A549 (cell line): ENCODE data around the gene PIGU. TPM values are rescaled to one million over a fixed set of nuclear protein-coding genes. Genes with fewer than 3 reads are reported as not detected.

ENCODE experiments used
- ATAC-seq, 2 experiments: fragments of 200-7000 bp in 1 of 2; fragments of >200 bp in 1 of 2; cut with Nextera tagmentation in 1 of 2; cut with Tn5 transposase in 1 of 2; 3 replicates each; pipeline versions ENCODE4 v1.8.0 to v1.9.1; 2018 to 2020; ENCODE audit warnings: mild to moderate bottlenecking in 1 of 2, moderate library complexity in 1 of 2
- CTCF ChIA-PET: fragments of 300-600 bp; sonication (Branson Sonifier 250); formaldehyde crosslinking; extraction: SDS; loops from one replicate; lab custom pipeline; 2021; ENCODE audit warnings: antibody characterized with exemption, inconsistent platforms; lab: Yijun Ruan, JAX
- POLR2A ChIA-PET: fragments of 350-600 bp; formaldehyde crosslinking; extraction: SDS; loops from one replicate; lab custom pipeline; 2021; ENCODE audit warnings: antibody characterized with exemption, inconsistent platforms; lab: Yijun Ruan, JAX
- DNase-seq, 2 experiments: peaks; one replicate each; pipeline versions ENCODE4 v3.0.0 to v3.0.0-alpha.2; 2011 to 2016; ENCODE audit warnings: low read depth in 1 of 2, low spot score in 1 of 2
- FAIRE-seq: peaks from 2 replicates; lab custom pipeline; 2011; peaks lifted over from hg19 to GRCh38; lab: Jason Lieb, UNC
- H3K27ac ChIP-seq, 2 experiments: fragments of >200 bp; sonication (Bioruptor Twin); formaldehyde crosslinking; 3 replicates each; pipeline ENCODE4 v1.5.1; 2016 to 2017
- H3K4me1 ChIP-seq: fragments of >200 bp; sonication (Bioruptor Twin); formaldehyde crosslinking; 3 replicates; pipeline ENCODE4 v1.6.1; 2016
- H3K4me2 ChIP-seq: fragments of >200 bp; sonication (Bioruptor Twin); formaldehyde crosslinking; 3 replicates; pipeline ENCODE4 v1.6.1; 2016
- H3K4me3 ChIP-seq: fragments of >200 bp; sonication (Bioruptor Twin); formaldehyde crosslinking; 3 replicates; pipeline ENCODE4 v1.5.1; 2016
- H3K9me3 ChIP-seq: fragments of >200 bp; sonication (Bioruptor Twin); formaldehyde crosslinking; 3 replicates; pipeline ENCODE4 v1.6.1; 2016
- ATOH8 ChIP-seq: fragments of 250-450 bp; sonication (Bioruptor Pico); IDR thresholded peaks from 2 replicates; pipeline ENCODE4 v1.5.0; 2020; ENCODE audit warnings: low read depth, mild to moderate bottlenecking, moderate library complexity
- BCL3 ChIP-seq: fragments of >200 bp; sonication (Bioruptor Twin); formaldehyde crosslinking; IDR thresholded peaks from 3 replicates; pipeline ENCODE4 v1.6.1; 2016
- BHLHE40 ChIP-seq: IDR thresholded peaks from 2 replicates; pipeline ENCODE4 v1.6.1; 2012; ENCODE audit warnings: low read depth, low read length, inconsistent platforms
- CBX8 ChIP-seq: fragments of 200-600 bp; sonication (generic); IDR thresholded peaks from 2 replicates; pipeline ENCODE4 v1.6.1; 2016
- CEBPB ChIP-seq, 2 experiments: fragments of >200 bp in 1 of 2; sonication (Bioruptor Twin) in 1 of 2; formaldehyde crosslinking in 1 of 2; IDR thresholded peaks; 2 replicates each; pipeline ENCODE4 v1.6.1; 2012 to 2016
- CTCF ChIP-seq: fragments of >200 bp; sonication (Bioruptor Twin); formaldehyde crosslinking; IDR thresholded peaks from 3 replicates; pipeline ENCODE4 v1.5.1; 2016
- E2F6 ChIP-seq: IDR thresholded peaks from 2 replicates; pipeline ENCODE4 v1.6.1; 2012; ENCODE audit warnings: low read depth, borderline replicate concordance
- EHMT2 ChIP-seq: fragments of 200-600 bp; sonication (generic); IDR thresholded peaks from 2 replicates; pipeline ENCODE4 v1.6.1; 2016; ENCODE audit warnings: antibody characterized with exemption, low read depth, mild to moderate bottlenecking, moderate library complexity
- EP300 ChIP-seq, 2 experiments: fragments of >200 bp; sonication (Bioruptor Twin); formaldehyde crosslinking; IDR thresholded peaks; 2 replicates in 1 of 2; 3 replicates in 1 of 2; pipeline ENCODE4 v1.6.1; 2016 to 2017
- FOSB ChIP-seq: fragments of 250-450 bp; sonication (Bioruptor Pico); IDR thresholded peaks from 2 replicates; pipeline ENCODE4 v1.5.0; 2020; ENCODE audit warnings: mild to moderate bottlenecking, moderate library complexity
- GATA3 ChIP-seq: IDR thresholded peaks from 2 replicates; pipeline ENCODE4 v1.6.1; 2012; ENCODE audit warnings: borderline replicate concordance
- HES2 ChIP-seq: fragments of >200 bp; sonication (Bioruptor Twin); formaldehyde crosslinking; IDR thresholded peaks from 2 replicates; pipeline ENCODE4 v1.6.1; 2016
- HMGXB4 ChIP-seq: fragments of 250-450 bp; sonication (Bioruptor Pico); IDR thresholded peaks from 2 replicates; pipeline ENCODE4 v1.5.0; 2021; ENCODE audit warnings: mild to moderate bottlenecking, moderate library complexity, borderline replicate concordance
- HOXA7 ChIP-seq: fragments of 250-450 bp; sonication (Bioruptor Pico); IDR thresholded peaks from 2 replicates; pipeline ENCODE4 v1.5.0; 2020; ENCODE audit warnings: mild to moderate bottlenecking, moderate library complexity
- HOXB5 ChIP-seq: fragments of 250-450 bp; sonication (Bioruptor Pico); IDR thresholded peaks from 2 replicates; pipeline ENCODE4 v1.5.0; 2020; ENCODE audit warnings: mild to moderate bottlenecking, moderate library complexity
- JUN ChIP-seq, 2 experiments: fragments of >200 bp; sonication (Bioruptor Twin); formaldehyde crosslinking; IDR thresholded peaks; 2 replicates in 1 of 2; 3 replicates in 1 of 2; pipeline ENCODE4 v1.6.1; 2016 to 2017
- KDM5A ChIP-seq: fragments of 200-600 bp; sonication (generic); IDR thresholded peaks from 2 replicates; pipeline ENCODE4 v1.6.1; 2016; ENCODE audit warnings: antibody characterized with exemption, mild to moderate bottlenecking
- MAFK ChIP-seq: fragments of 450-650 bp; IDR thresholded peaks from 2 replicates; pipeline ENCODE4 v1.6.1; 2014; ENCODE audit not compliant: partially characterized antibody
- NFE2L2 ChIP-seq: fragments of 150-350 bp; conservative IDR thresholded peaks from 2 replicates; pipeline ENCODE4 v1.6.1; 2014; ENCODE audit warnings: low read length
- PBX3 ChIP-seq: IDR thresholded peaks from 2 replicates; pipeline ENCODE4 v1.6.1; 2012
- RAD21 ChIP-seq, 2 experiments: fragments of >200 bp in 1 of 2; sonication (Bioruptor Twin) in 1 of 2; formaldehyde crosslinking in 1 of 2; IDR thresholded peaks in 1 of 2; conservative IDR thresholded peaks in 1 of 2; 2 replicates in 1 of 2; 3 replicates in 1 of 2; pipeline ENCODE4 v1.6.1; 2012 to 2018; ENCODE audit warnings: inconsistent platforms in 1 of 2
- SMC3 ChIP-seq: fragments of >200 bp; sonication (Bioruptor Twin); formaldehyde crosslinking; IDR thresholded peaks from 3 replicates; pipeline ENCODE4 v1.6.1; 2018; ENCODE audit warnings: inconsistent platforms
- ZC3H11A ChIP-seq: fragments of 450-650 bp; IDR thresholded peaks from 2 replicates; pipeline ENCODE4 v1.6.1; 2014; ENCODE audit warnings: antibody characterized with exemption, mild to moderate bottlenecking
- WGBS: methylation state at CpG from one replicate; pipeline ENCODE4 v1.1.6; 2017; ENCODE audit errors: missing lambda C conversion rate; 5-methylcytosine and 5-hydroxymethylcytosine counted together
- polyA plus RNA-seq, 4 experiments: library from polyadenylated mRNA; depleted of rRNA in 3 of 4; stranded (reverse); fragments of >200 nt; fragmentation: RNase III in 1 of 4; extraction: RNeasy Plus Mini Kit Qiagen cat#74134 plus additional on column Dnase treatment in 1 of 4; gene quantifications; 2 replicates in 3 of 4; 3 replicates in 1 of 4; pipeline ENCODE4 v1.2.3, GENCODE V29; 2011 to 2017

The PIGU gene
- polyA plus RNA-seq, 2 of the 4 experiments (the other 2 are of a cell fraction), result 27.8 to 103 TPM

- ChIA-PET POLR2A (no interaction called here), CTCF (interaction anchor here (0.8 to 4.5 kb wide), 5 partner anchors 9 to 203 kb away, joined by 3 to 26 read pairs (median 4); partner anchors contain the start of gene MAP1LC3A)
- Histone ChIP-seq H3K9me3 (no peaks in the 10 kb centered on the region), H3K4me1 (no peaks in the 10 kb centered on the region), H3K4me2 (no peak overlapping the region), H3K27ac (no peak overlapping the region), H3K4me3 (no peak overlapping the region)
- DNase-seq (no peak), ATAC-seq (no peak), FAIRE-seq (no peak)
- 85% methylated on average over 9 of the region's 9 CpGs for WGBS
- TF ChIP-seq ZC3H11A (no peak), MAFK (peak; percentile 17)
Measured at GRCh38 chr20:34566978-34567891, 109.7 kb downstream of the PIGU start.

GRCh38 chr20:34564833-34565232 is 112.1 kb downstream of the PIGU start:
- CTCF ChIA-PET, result interaction anchor here (1.1 to 4.5 kb wide), 4 partner anchors 15 to 206 kb away, joined by 3 to 26 read pairs (median 8); no protein-coding TSS in a partner anchor
- WGBS, result 72% methylated on average over 7 of the region's 7 CpGs
- no peak overlapping the region for H3K27ac ChIP-seq
- H3K4me3 ChIP-seq, result no peak overlapping the region
- H3K4me1 ChIP-seq, result no peaks in the 10 kb centered on the region
- POLR2A ChIA-PET, result no interaction called here
- FAIRE-seq (no peak), DNase-seq (no peak), ATAC-seq (no peak)
- no peak for TF ChIP-seq EP300 (IDR thresholded peaks at IDR 0.05)
- no peak for TF ChIP-seq JUN (IDR thresholded peaks at IDR 0.05)
- TF ChIP-seq CBX8, result no peak
- TF ChIP-seq HES2, result no peak
- no peak for TF ChIP-seq HOXB5
- no peak for TF ChIP-seq GATA3
- no peak overlapping the region for H3K4me2 ChIP-seq
- H3K9me3 ChIP-seq, result no peaks in the 10 kb centered on the region

- H3K4me1 ChIP-seq, result peaks cover 10% of the 10 kb centered on the region; the same call in 2 of the 3 replicates
- 63% methylated on average over 5 of the region's 5 CpGs for WGBS
- H3K4me2 ChIP-seq, result no peak overlapping the region
- ATAC-seq, result peak; percentile 48 to 67; a peak in 4 of 6 replicates
- no peak for TF ChIP-seq PBX3
- no peak for TF ChIP-seq FOSB
- TF ChIP-seq CTCF, result peak; percentile 24; the same call in 2 of the 3 replicates
- no peak for TF ChIP-seq EP300 (IDR thresholded peaks at IDR 0.05)
- TF ChIP-seq ATOH8 (CRISPR knock-in tag), result no peak
- no peak for TF ChIP-seq CBX8
- no peak for TF ChIP-seq CEBPB (IDR thresholded peaks at IDR 0.05)
- TF ChIP-seq HOXA7 (CRISPR knock-in tag), result no peak
- TF ChIP-seq EHMT2, result no peak
- no peak for TF ChIP-seq HMGXB4 (CRISPR knock-in tag)
- no peak for TF ChIP-seq BHLHE40
- TF ChIP-seq KDM5A, result no peak
- no peak for TF ChIP-seq BCL3
- TF ChIP-seq NFE2L2, result no peak
- peak; percentile 34; the same call in 2 of the 3 replicates for TF ChIP-seq SMC3
- TF ChIP-seq E2F6, result no peak
- TF ChIP-seq RAD21 (conservative IDR thresholded peaks at IDR 0.05 in 1 of 2, IDR thresholded peaks at IDR 0.05 in 1 of 2), result peak; percentile 36; a peak in 4 of 5 replicates
- no peaks in the 10 kb centered on the region for H3K9me3 ChIP-seq
- POLR2A ChIA-PET, result no interaction called here
- FAIRE-seq, result no peak
- peak; percentile 39 to 51 for DNase-seq
- no peak overlapping the region for H3K27ac ChIP-seq
- CTCF ChIA-PET, result interaction anchor here (0.9 to 2.8 kb wide), 12 partner anchors 15 to 372 kb away, joined by 3 to 13 read pairs (median 5); no protein-coding TSS in a partner anchor
- H3K4me3 ChIP-seq, result no peak overlapping the region
Measured at GRCh38 chr20:34562641-34563040, 114.3 kb downstream of the PIGU start.
